ENCODE data around the gene PRTFDC1. TPM values are rescaled to one million over a fixed set of nuclear protein-coding genes. Genes with fewer than 3 reads are reported as not detected.
"Not testable (repeated sequence)": the region's sequence is repeated elsewhere in the genome, so short reads cannot be mapped to it uniquely, and the experiment has no call there.

The PRTFDC1 gene
- total RNA-seq, 2 experiments from 2014 or later, result not detected

- intact Hi-C loops (cut with micrococcal nuclease; ENCODE audit: unreplicated experiment), result no loop called here
- CTCF ChIA-PET (ENCODE audit: unreplicated experiment), result no interaction called here
- POLR2A ChIA-PET, result no interaction called here
Observed at GRCh38 chr10:24959382-24959730, 7.0 kb upstream of the PRTFDC1 start.

GRCh38 chr10:24958721-24959381 lies 6.4 kb upstream of the PRTFDC1 start:
- BruUV-seq (replicated peaks), result no TSS peak
- Histone ChIP-seq H2AFZ (ENCODE audit: low read length) (no peak overlapping the region), H3K36me3 (ENCODE audit: insufficient read depth, low read length) (no peaks in the 10 kb centered on the region), H3K9me2 (ENCODE audit: insufficient read depth, low read length) (no peaks in the 10 kb centered on the region), H3K4me3 (ENCODE audit: low read depth, low read length, poor library complexity, severe bottlenecking) (no peak overlapping the region), H3K4me2 (ENCODE audit: low read length) (no peak overlapping the region), H3K4me1 (ENCODE audit: insufficient read depth, low read length, poor library complexity, severe bottlenecking) (no peaks in the 10 kb centered on the region), H4K20me1 (ENCODE audit: insufficient read depth, low read length) (no peaks in the 10 kb centered on the region), H3K9me3 (ENCODE audit: low read length) (no peaks in the 10 kb centered on the region), H3K27ac (ENCODE audit: low read depth, low read length, poor library complexity, severe bottlenecking) (no peak overlapping the region), H3K79me2 (ENCODE audit: insufficient read depth, low read depth, low read length) (no peaks in the 10 kb centered on the region)
- intact Hi-C loops (cut with micrococcal nuclease; ENCODE audit: unreplicated experiment), result no loop called here
- DNase-seq (ENCODE audit: low spot score), result no peak
- ChIA-PET POLR2A (no interaction called here), CTCF (ENCODE audit: unreplicated experiment) (no interaction called here)
- no peak for TF ChIP-seq EZH2phosphoT487 (IDR thresholded peaks at IDR 0.05; ENCODE audit: borderline replicate concordance, low read depth, low read length)
- TF ChIP-seq CTCF (conservative IDR thresholded peaks at IDR 0.05; ENCODE audit: low read length), result no peak

More at GRCh38 chr10:24959382-24959730, 7.0 kb upstream of the PRTFDC1 start:
- no peaks in the 10 kb centered on the region for H3K36me3 ChIP-seq (ENCODE audit: insufficient read depth, low read length)
- no peak overlapping the region for H3K4me2 ChIP-seq (ENCODE audit: low read length)
- no peaks in the 10 kb centered on the region for H3K79me2 ChIP-seq (ENCODE audit: insufficient read depth, low read depth, low read length)
- H3K27ac ChIP-seq (ENCODE audit: low read depth, low read length, poor library complexity, severe bottlenecking), result no peak overlapping the region
- H3K9me3 ChIP-seq (ENCODE audit: low read length), result no peaks in the 10 kb centered on the region
- H2AFZ ChIP-seq (ENCODE audit: low read length), result no peak overlapping the region
- H3K4me3 ChIP-seq (ENCODE audit: low read depth, low read length, poor library complexity, severe bottlenecking), result no peak overlapping the region
- no peaks in the 10 kb centered on the region for H3K4me1 ChIP-seq (ENCODE audit: insufficient read depth, low read length, poor library complexity, severe bottlenecking)
- no peaks in the 10 kb centered on the region for H3K9me2 ChIP-seq (ENCODE audit: insufficient read depth, low read length)
- no peak for DNase-seq (ENCODE audit: low spot score)
- no peak for TF ChIP-seq CTCF (conservative IDR thresholded peaks at IDR 0.05; ENCODE audit: low read length)
- BruUV-seq (replicated peaks), result no TSS peak
- H4K20me1 ChIP-seq (ENCODE audit: insufficient read depth, low read length), result no peaks in the 10 kb centered on the region

- intact Hi-C loops (cut with micrococcal nuclease; ENCODE audit: unreplicated experiment), result no loop called here
- no peak overlapping the region for H3K4me3 ChIP-seq (ENCODE audit: low read depth, low read length, poor library complexity, severe bottlenecking)
- no peaks in the 10 kb centered on the region for H3K4me1 ChIP-seq (ENCODE audit: insufficient read depth, low read length, poor library complexity, severe bottlenecking)
- no peaks in the 10 kb centered on the region for H4K20me1 ChIP-seq (ENCODE audit: insufficient read depth, low read length)
- no peaks in the 10 kb centered on the region for H3K9me3 ChIP-seq (ENCODE audit: low read length)
- no peaks in the 10 kb centered on the region for H3K79me2 ChIP-seq (ENCODE audit: insufficient read depth, low read depth, low read length)
- POLR2A ChIA-PET, result no interaction called here
- no peaks in the 10 kb centered on the region for H3K36me3 ChIP-seq (ENCODE audit: insufficient read depth, low read length)
- no peak for DNase-seq (ENCODE audit: low spot score)
- TF ChIP-seq CTCF (conservative IDR thresholded peaks at IDR 0.05; ENCODE audit: low read length), result no peak
- no peak for TF ChIP-seq EZH2phosphoT487 (IDR thresholded peaks at IDR 0.05; ENCODE audit: borderline replicate concordance, low read depth, low read length)
- no peak overlapping the region for H3K27ac ChIP-seq (ENCODE audit: low read depth, low read length, poor library complexity, severe bottlenecking)
- H2AFZ ChIP-seq (ENCODE audit: low read length), result no peak overlapping the region
- H3K9me2 ChIP-seq (ENCODE audit: insufficient read depth, low read length), result no peaks in the 10 kb centered on the region
- no peak overlapping the region for H3K4me2 ChIP-seq (ENCODE audit: low read length)
- CTCF ChIA-PET (ENCODE audit: unreplicated experiment), result no interaction called here
- BruUV-seq (replicated peaks), result no TSS peak
Observed at GRCh38 chr10:24958091-24958720, 5.8 kb upstream of the PRTFDC1 start.

GRCh38 chr10:24957624-24958051 lies 5.2 kb upstream of the PRTFDC1 start:
- H4K20me1 ChIP-seq (ENCODE audit: insufficient read depth, low read length); BruUV-seq (replicated peaks); H3K4me1 ChIP-seq (ENCODE audit: insufficient read depth, low read length, poor library complexity, severe bottlenecking); DNase-seq (ENCODE audit: low spot score); H3K4me2 ChIP-seq (ENCODE audit: low read length); H3K4me3 ChIP-seq (ENCODE audit: low read depth, low read length, poor library complexity, severe bottlenecking); H3K36me3 ChIP-seq (ENCODE audit: insufficient read depth, low read length); H3K27ac ChIP-seq (ENCODE audit: low read depth, low read length, poor library complexity, severe bottlenecking); H3K9me3 ChIP-seq (ENCODE audit: low read length); H3K79me2 ChIP-seq (ENCODE audit: insufficient read depth, low read depth, low read length); POLR2A ChIA-PET; H3K9me2 ChIP-seq (ENCODE audit: insufficient read depth, low read length); H2AFZ ChIP-seq (ENCODE audit: low read length); CTCF ChIA-PET (ENCODE audit: unreplicated experiment); intact Hi-C loops (cut with micrococcal nuclease; ENCODE audit: unreplicated experiment): not testable (repeated sequence)

Measured in OCI-LY7 (cell line).